Activated CD4-positive, alpha-beta T cell treated with anti-CD3 and anti-CD28 coated beads for 24 hours (primary cell): ENCODE data around the gene CYTL1.
"Not testable (repeated sequence)": the region's sequence is repeated elsewhere in the genome, so short reads cannot be mapped to it uniquely, and the experiment has no call there.

ENCODE experiments used
- DNase-seq, 2 donors: peaks; one replicate each; pipeline ENCODE4 v3.0.0-alpha.2; 2020; ENCODE audit warnings: low read depth in 2 of 2

The CYTL1 gene

DNA sequence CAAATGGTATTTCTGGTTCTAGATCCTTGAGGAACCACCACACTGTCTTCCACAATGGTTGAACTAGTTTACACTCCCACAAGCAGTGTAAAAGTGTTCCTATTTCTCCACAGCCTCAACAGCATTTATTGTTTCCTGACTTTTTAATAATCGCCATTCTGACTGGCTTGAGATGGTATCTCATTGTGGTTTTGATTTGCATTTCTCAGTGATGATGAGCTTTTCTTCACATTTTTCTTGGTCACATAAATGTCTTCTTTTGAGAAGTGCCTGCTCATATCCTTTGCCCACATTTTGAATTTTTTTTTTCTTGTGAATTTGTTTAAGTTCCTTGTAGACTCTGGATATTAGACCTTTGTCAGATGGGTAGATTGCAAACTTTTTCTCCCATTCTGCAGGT lies 22.3 kb downstream of the CYTL1 start:
- not testable (repeated sequence) for DNase-seq

- no peak for DNase-seq
These were observed 23.4 kb downstream of the CYTL1 start for GRCh38 chr4:4995908-4996265.

GRCh38 chr4:4995103-4995907 lies 24.0 kb downstream of the CYTL1 start:
- DNase-seq: peak; percentile 7 to 22

- DNase-seq: no peak
These were observed 24.8 kb downstream of the CYTL1 start for GRCh38 chr4:4994312-4995097.

GRCh38 chr4:4992833-4993232 lies 26.4 kb downstream of the CYTL1 start:
- DNase-seq: no peak

- DNase-seq: no peak
These were observed 27.6 kb downstream of the CYTL1 start for GRCh38 chr4:4991541-4992099.

GRCh38 chr4:4990857-4991540 lies 28.3 kb downstream of the CYTL1 start:
- no peak for DNase-seq

DNA sequence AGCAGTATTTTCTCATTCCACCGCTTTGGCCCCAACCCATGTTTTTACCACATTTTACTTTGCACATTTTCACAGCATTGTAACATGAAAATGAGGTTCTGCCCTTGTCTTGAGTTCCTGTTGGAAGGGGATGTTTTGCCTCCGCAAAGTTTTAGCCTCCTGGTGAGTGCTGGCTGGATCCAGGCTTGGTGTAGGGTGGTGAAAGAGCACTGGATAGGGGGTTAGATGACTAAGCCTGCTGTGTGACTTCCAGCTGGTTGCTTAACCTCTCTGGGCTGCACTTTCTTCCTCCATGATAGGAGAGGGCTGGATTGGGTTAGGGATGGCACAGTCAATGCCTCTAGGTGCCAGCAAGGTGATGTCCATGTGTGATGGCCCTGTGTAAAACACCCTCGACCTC lies 28.9 kb downstream of the CYTL1 start:
- DNase-seq: no peak

- DNase-seq: no peak
These were observed 30.1 kb downstream of the CYTL1 start for GRCh38 chr4:4989083-4989622.

- DNase-seq: no peak
These were observed 31.6 kb downstream of the CYTL1 start for GRCh38 chr4:4987656-4988055.

GRCh38 chr4:4986841-4987240 lies 32.4 kb downstream of the CYTL1 start:
- no peak for DNase-seq

- no peak for DNase-seq
These were observed 33.4 kb downstream of the CYTL1 start for GRCh38 chr4:4985844-4986243.

DNA sequence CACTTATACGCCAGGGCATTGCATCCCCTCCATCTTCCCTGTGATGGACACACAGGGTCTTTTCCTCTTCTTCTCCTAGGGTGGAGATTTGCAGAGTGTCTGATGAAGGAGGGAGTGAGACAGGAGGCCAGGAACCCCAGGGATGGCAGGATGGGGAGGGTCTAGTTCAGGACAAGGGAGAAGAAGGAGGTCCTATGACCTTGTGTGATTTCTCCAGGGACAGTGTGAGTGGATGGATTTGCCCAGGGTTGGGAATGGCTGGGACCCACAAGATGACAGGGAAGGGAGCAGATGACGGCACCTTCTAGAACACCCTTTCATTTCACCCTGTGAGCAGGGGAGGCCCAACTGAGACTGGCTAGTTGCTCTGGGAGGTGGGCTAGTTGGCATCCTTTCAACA lies 34.2 kb downstream of the CYTL1 start:
- no peak for DNase-seq

- no peak for DNase-seq
These were observed 35.1 kb downstream of the CYTL1 start for GRCh38 chr4:4984186-4984585.

- no peak for DNase-seq
These were observed 37.4 kb downstream of the CYTL1 start for GRCh38 chr4:4981827-4982226.

DNA sequence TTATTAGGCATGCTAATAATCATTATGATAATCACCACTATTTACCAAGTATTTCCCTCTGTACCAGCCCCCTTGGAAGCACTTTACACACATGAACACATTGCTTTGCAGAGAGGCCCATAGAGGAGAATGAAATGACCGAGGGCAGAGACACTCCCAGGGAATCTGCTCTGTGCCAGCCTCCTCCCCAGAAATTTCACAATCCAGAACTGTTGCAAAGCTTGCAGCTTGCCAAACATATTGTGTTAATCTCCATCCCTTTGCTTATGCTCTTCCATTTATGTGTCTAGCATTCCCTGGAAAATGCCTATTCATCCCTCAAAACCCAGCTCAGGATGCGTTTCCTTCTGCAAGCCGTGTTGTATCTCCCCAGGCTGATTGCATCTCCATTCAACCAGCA lies 37.8 kb downstream of the CYTL1 start:
- DNase-seq: no peak

GRCh38 chr4:4980621-4981230 lies 38.5 kb downstream of the CYTL1 start:
- no peak for DNase-seq

DNA sequence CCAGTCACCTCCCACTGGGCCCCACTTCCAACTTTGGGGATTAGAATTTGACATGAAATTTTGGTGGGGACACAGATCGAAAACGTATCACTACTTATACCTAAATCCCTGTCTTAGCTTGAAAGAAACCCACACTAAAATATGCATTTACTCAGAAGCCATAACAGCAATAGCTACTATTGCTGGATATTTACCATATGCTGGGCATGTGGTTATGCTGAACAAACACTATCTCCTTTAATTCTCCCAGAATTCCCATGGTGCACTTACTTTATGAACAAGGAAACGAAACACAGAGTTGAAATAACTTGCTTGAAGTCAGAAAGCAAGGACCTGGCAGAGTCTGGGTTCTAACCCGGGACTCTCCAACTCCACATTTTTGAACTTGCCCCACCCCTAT lies 39.3 kb downstream of the CYTL1 start:
- DNase-seq: no peak

- no peak for DNase-seq
These were observed 44.5 kb downstream of the CYTL1 start for GRCh38 chr4:4974727-4975126.

DNA sequence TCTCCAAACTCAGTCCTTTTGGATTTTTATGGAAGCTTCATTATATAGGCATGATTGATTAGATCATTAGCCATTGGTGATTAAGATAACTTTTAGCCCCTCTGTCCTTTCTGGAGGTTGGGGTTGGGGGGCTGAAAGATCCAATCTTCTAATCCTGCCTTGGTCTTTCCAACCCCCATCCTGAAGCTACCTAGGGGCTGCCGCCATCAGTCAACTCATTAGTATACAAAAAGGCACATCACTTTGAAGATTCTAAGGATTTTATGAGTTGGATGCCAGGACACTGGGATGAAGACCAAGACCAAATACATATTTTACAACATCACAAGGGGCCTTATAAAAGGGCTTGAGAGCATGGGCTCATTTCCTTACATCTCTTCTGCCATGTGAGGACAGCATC lies 47.5 kb downstream of the CYTL1 start:
- DNase-seq: no peak

DNA sequence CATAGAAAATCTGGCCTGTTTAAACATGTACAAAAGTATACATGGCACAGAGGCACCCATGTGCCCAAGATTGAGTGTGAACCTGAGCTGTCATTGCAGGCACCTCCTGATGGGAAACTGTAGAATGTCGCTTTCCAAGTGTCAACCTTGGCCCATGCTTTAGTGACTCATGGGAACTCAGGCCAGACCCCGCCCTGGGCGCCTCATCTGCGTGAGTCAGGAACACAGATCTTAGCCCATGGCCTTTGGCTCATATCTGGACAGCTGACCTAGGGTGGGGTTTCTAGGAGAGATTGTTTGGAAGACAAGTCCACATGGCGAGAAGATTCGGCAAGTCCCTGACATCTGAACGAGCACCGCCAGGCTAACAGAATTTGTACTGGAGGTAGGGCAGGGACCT lies 50.0 kb downstream of the CYTL1 start:
- DNase-seq: no peak
